Activated CD4-positive, CD25-positive, alpha-beta regulatory T cell treated with anti-CD3 and anti-CD28 coated beads, Interleukin-2, amount 50 U/mL, for 16 hours (primary cell): Measurements from ENCODE around the gene RABEPK.
"Not testable (repeated sequence)": the region's sequence is repeated elsewhere in the genome, so short reads cannot be mapped to it uniquely, and the experiment has no call there.

Experiments used
- DNase-seq: peaks from one replicate; pipeline ENCODE4 v3.0.0-alpha.2; 2020; ENCODE audit warnings: low read depth, low spot score

RABEPK gene

GRCh38 chr9:125246261-125246667 lies 45.9 kb downstream of the RABEPK start:
- DNase-seq: no peak

- DNase-seq: no peak
Measured at GRCh38 chr9:125254231-125254630, 53.9 kb downstream of the RABEPK start.

- DNase-seq: no peak
Measured at GRCh38 chr9:125255781-125256391, 55.5 kb downstream of the RABEPK start.

GRCh38 chr9:125258160-125258785 lies 57.9 kb downstream of the RABEPK start:
- DNase-seq: no peak

GRCh38 chr9:125258832-125259534 lies 58.6 kb downstream of the RABEPK start:
- no peak for DNase-seq

GRCh38 chr9:125260561-125260960 lies 60.2 kb downstream of the RABEPK start:
- DNase-seq: no peak

- peak; percentile 75 for DNase-seq
Measured at GRCh38 chr9:125261501-125262293, 61.4 kb downstream of the RABEPK start, which contains the start of gene GAPVD1. Gene GAPVD1, plus strand, starts transcription at chr9:125261826. Its CDS starts 37,096 bp downstream, at chr9:125298922.

GRCh38 chr9:125262294-125262991 lies 62.1 kb downstream of the RABEPK start:
- DNase-seq: no peak

GRCh38 chr9:125264068-125264467 lies 63.7 kb downstream of the RABEPK start:
- not testable (repeated sequence) for DNase-seq

- DNase-seq: no peak
Measured at GRCh38 chr9:125268394-125269013, 68.2 kb downstream of the RABEPK start.

GRCh38 chr9:125269014-125269397 lies 68.7 kb downstream of the RABEPK start:
- DNase-seq: no peak

- DNase-seq: no peak
Measured at GRCh38 chr9:125271081-125271480, 70.7 kb downstream of the RABEPK start.

GRCh38 chr9:125272697-125273096 lies 72.4 kb downstream of the RABEPK start:
- no peak for DNase-seq

GRCh38 chr9:125276771-125277170 lies 76.4 kb downstream of the RABEPK start:
- no peak for DNase-seq

- DNase-seq: no peak
Measured at GRCh38 chr9:125277411-125277810, 77.1 kb downstream of the RABEPK start.

- DNase-seq: no peak
Measured at GRCh38 chr9:125280945-125281344, 80.6 kb downstream of the RABEPK start.
